ENCODE results near the gene ENTREP1.

The ENTREP1 gene

GRCh38 chr9:69324549-69325401 is at the start of gene ENTREP1:
Gene ENTREP1, plus strand, starts transcription at chr9:69325215. Its CDS starts 95 bp downstream, at chr9:69325310.
- peak within 1 kb of the TSS; percentile 61 for H3K9ac ChIP-seq (ENCODE audit: low read depth, low read length)
- H3K4me3 ChIP-seq (ENCODE audit: low read depth, low read length), result peak within 1 kb of the TSS; percentile 84
- peaks cover 20% of the 10 kb centered on the region for H3K4me1 ChIP-seq (ENCODE audit: control insufficient read depth, insufficient read depth, low read length)
- H3K9me3 ChIP-seq (ENCODE audit: control insufficient read depth, insufficient read depth, low read length), result no peaks in the 10 kb centered on the region
- H3K27ac ChIP-seq (ENCODE audit: low read depth, low read length), result no peak within 1 kb of the TSS
- H3K36me3 ChIP-seq (ENCODE audit: control insufficient read depth, insufficient read depth, low read length), result no peaks in the 10 kb centered on the region
- peaks cover 37% of the 10 kb centered on the region for H3K27me3 ChIP-seq (ENCODE audit: control insufficient read depth, insufficient read depth, low read length)

GRCh38 chr9:69276775-69277174 is 48.2 kb upstream of the ENTREP1 start:
- Histone ChIP-seq H3K4me3 (ENCODE audit: low read depth, low read length) (no peak overlapping the region), H3K9ac (ENCODE audit: low read depth, low read length) (no peak overlapping the region), H3K36me3 (ENCODE audit: control insufficient read depth, insufficient read depth, low read length) (no peaks in the 10 kb centered on the region), H3K9me3 (ENCODE audit: control insufficient read depth, insufficient read depth, low read length) (no peaks in the 10 kb centered on the region), H3K27ac (ENCODE audit: low read depth, low read length) (no peak overlapping the region), H3K4me1 (ENCODE audit: control insufficient read depth, insufficient read depth, low read length) (peaks cover 4% of the 10 kb centered on the region; the same call in 1 of the 2 replicates), H3K27me3 (ENCODE audit: control insufficient read depth, insufficient read depth, low read length) (no peaks in the 10 kb centered on the region)

- H3K36me3 ChIP-seq (ENCODE audit: control insufficient read depth, insufficient read depth, low read length), result no peaks in the 10 kb centered on the region
- H3K4me3 ChIP-seq (ENCODE audit: low read depth, low read length), result no peak overlapping the region
- no peaks in the 10 kb centered on the region for H3K9me3 ChIP-seq (ENCODE audit: control insufficient read depth, insufficient read depth, low read length)
- H3K4me1 ChIP-seq (ENCODE audit: control insufficient read depth, insufficient read depth, low read length), result peaks cover 20% of the 10 kb centered on the region
- no peak overlapping the region for H3K27ac ChIP-seq (ENCODE audit: low read depth, low read length)
- no peak overlapping the region for H3K9ac ChIP-seq (ENCODE audit: low read depth, low read length)
- H3K27me3 ChIP-seq (ENCODE audit: control insufficient read depth, insufficient read depth, low read length), result no peaks in the 10 kb centered on the region
These were observed 45.8 kb upstream of the ENTREP1 start for GRCh38 chr9:69279084-69279731.

GRCh38 chr9:69279733-69280132 is 45.3 kb upstream of the ENTREP1 start:
- no peaks in the 10 kb centered on the region for H3K27me3 ChIP-seq (ENCODE audit: control insufficient read depth, insufficient read depth, low read length)
- no peaks in the 10 kb centered on the region for H3K36me3 ChIP-seq (ENCODE audit: control insufficient read depth, insufficient read depth, low read length)
- H3K27ac ChIP-seq (ENCODE audit: low read depth, low read length), result no peak overlapping the region
- H3K4me1 ChIP-seq (ENCODE audit: control insufficient read depth, insufficient read depth, low read length), result peaks cover 20% of the 10 kb centered on the region
- H3K4me3 ChIP-seq (ENCODE audit: low read depth, low read length), result no peak overlapping the region
- no peaks in the 10 kb centered on the region for H3K9me3 ChIP-seq (ENCODE audit: control insufficient read depth, insufficient read depth, low read length)
- H3K9ac ChIP-seq (ENCODE audit: low read depth, low read length), result no peak overlapping the region

GRCh38 chr9:69283003-69283402 is 42.0 kb upstream of the ENTREP1 start:
- Histone ChIP-seq H3K27ac (ENCODE audit: low read depth, low read length) (peak overlapping the region; percentile 78), H3K9ac (ENCODE audit: low read depth, low read length) (no peak overlapping the region), H3K27me3 (ENCODE audit: control insufficient read depth, insufficient read depth, low read length) (no peaks in the 10 kb centered on the region), H3K36me3 (ENCODE audit: control insufficient read depth, insufficient read depth, low read length) (no peaks in the 10 kb centered on the region), H3K4me3 (ENCODE audit: low read depth, low read length) (no peak overlapping the region), H3K4me1 (ENCODE audit: control insufficient read depth, insufficient read depth, low read length) (peaks cover 20% of the 10 kb centered on the region), H3K9me3 (ENCODE audit: control insufficient read depth, insufficient read depth, low read length) (no peaks in the 10 kb centered on the region)

GRCh38 chr9:69292078-69292477 is 32.9 kb upstream of the ENTREP1 start:
- no peak overlapping the region for H3K27ac ChIP-seq (ENCODE audit: low read depth, low read length)
- H3K9me3 ChIP-seq (ENCODE audit: control insufficient read depth, insufficient read depth, low read length), result no peaks in the 10 kb centered on the region

GRCh38 chr9:69293156-69293555 is 31.9 kb upstream of the ENTREP1 start:
- no peak overlapping the region for H3K4me3 ChIP-seq (ENCODE audit: low read depth, low read length)
- H3K36me3 ChIP-seq (ENCODE audit: control insufficient read depth, insufficient read depth, low read length), result no peaks in the 10 kb centered on the region
- no peak overlapping the region for H3K9ac ChIP-seq (ENCODE audit: low read depth, low read length)
- H3K9me3 ChIP-seq (ENCODE audit: control insufficient read depth, insufficient read depth, low read length), result no peaks in the 10 kb centered on the region
- H3K27ac ChIP-seq (ENCODE audit: low read depth, low read length), result no peak overlapping the region
- no peaks in the 10 kb centered on the region for H3K4me1 ChIP-seq (ENCODE audit: control insufficient read depth, insufficient read depth, low read length)
- H3K27me3 ChIP-seq (ENCODE audit: control insufficient read depth, insufficient read depth, low read length), result no peaks in the 10 kb centered on the region

More at GRCh38 chr9:69292078-69292477, 32.9 kb upstream of the ENTREP1 start:
- Histone ChIP-seq H3K27me3 (ENCODE audit: control insufficient read depth, insufficient read depth, low read length) (no peaks in the 10 kb centered on the region), H3K9ac (ENCODE audit: low read depth, low read length) (no peak overlapping the region), H3K36me3 (ENCODE audit: control insufficient read depth, insufficient read depth, low read length) (no peaks in the 10 kb centered on the region), H3K4me3 (ENCODE audit: low read depth, low read length) (no peak overlapping the region), H3K4me1 (ENCODE audit: control insufficient read depth, insufficient read depth, low read length) (no peaks in the 10 kb centered on the region)

GRCh38 chr9:69295872-69296552 is 29.0 kb upstream of the ENTREP1 start:
- no peaks in the 10 kb centered on the region for H3K4me1 ChIP-seq (ENCODE audit: control insufficient read depth, insufficient read depth, low read length)
- no peaks in the 10 kb centered on the region for H3K27me3 ChIP-seq (ENCODE audit: control insufficient read depth, insufficient read depth, low read length)

GRCh38 chr9:69297300-69297980 is 27.6 kb upstream of the ENTREP1 start:
- H3K36me3 ChIP-seq (ENCODE audit: control insufficient read depth, insufficient read depth, low read length), result no peaks in the 10 kb centered on the region
- H3K4me3 ChIP-seq (ENCODE audit: low read depth, low read length), result no peak overlapping the region
- no peak overlapping the region for H3K27ac ChIP-seq (ENCODE audit: low read depth, low read length)
- no peak overlapping the region for H3K9ac ChIP-seq (ENCODE audit: low read depth, low read length)
- no peaks in the 10 kb centered on the region for H3K27me3 ChIP-seq (ENCODE audit: control insufficient read depth, insufficient read depth, low read length)
- H3K4me1 ChIP-seq (ENCODE audit: control insufficient read depth, insufficient read depth, low read length), result no peaks in the 10 kb centered on the region
- H3K9me3 ChIP-seq (ENCODE audit: control insufficient read depth, insufficient read depth, low read length), result no peaks in the 10 kb centered on the region

More at GRCh38 chr9:69295872-69296552, 29.0 kb upstream of the ENTREP1 start:
- no peak overlapping the region for H3K27ac ChIP-seq (ENCODE audit: low read depth, low read length)
- no peak overlapping the region for H3K9ac ChIP-seq (ENCODE audit: low read depth, low read length)
- H3K4me3 ChIP-seq (ENCODE audit: low read depth, low read length), result no peak overlapping the region
- H3K9me3 ChIP-seq (ENCODE audit: control insufficient read depth, insufficient read depth, low read length), result no peaks in the 10 kb centered on the region
- no peaks in the 10 kb centered on the region for H3K36me3 ChIP-seq (ENCODE audit: control insufficient read depth, insufficient read depth, low read length)

GRCh38 chr9:69299315-69299714 is 25.7 kb upstream of the ENTREP1 start:
- Histone ChIP-seq H3K27me3 (ENCODE audit: control insufficient read depth, insufficient read depth, low read length) (no peaks in the 10 kb centered on the region), H3K4me1 (ENCODE audit: control insufficient read depth, insufficient read depth, low read length) (no peaks in the 10 kb centered on the region), H3K9me3 (ENCODE audit: control insufficient read depth, insufficient read depth, low read length) (no peaks in the 10 kb centered on the region), H3K36me3 (ENCODE audit: control insufficient read depth, insufficient read depth, low read length) (no peaks in the 10 kb centered on the region), H3K4me3 (ENCODE audit: low read depth, low read length) (no peak overlapping the region), H3K9ac (ENCODE audit: low read depth, low read length) (no peak overlapping the region), H3K27ac (ENCODE audit: low read depth, low read length) (no peak overlapping the region)
